Renal pelvis (tissue), 4 donors: ENCODE measurements around the gene PARD3. TPM values are rescaled to one million over a fixed set of nuclear protein-coding genes. Genes with fewer than 3 reads are reported as not detected.

Experiments used
- DNase-seq: peaks from one replicate; pipeline ENCODE4 v3.0.0-alpha.2; 2013
- polyA plus RNA-seq, 3 donors: library from polyadenylated mRNA; unstranded; fragments of 120-200 nt; gene quantifications; one replicate each; pipeline ENCODE4 v1.2.1, GENCODE V29; 2013; ENCODE audit not compliant: insufficient read length in 3 of 3

PARD3 gene
- polyA plus RNA-seq, 3 donors = 66.9 to 71.1 (median 71.1) TPM

DNA sequence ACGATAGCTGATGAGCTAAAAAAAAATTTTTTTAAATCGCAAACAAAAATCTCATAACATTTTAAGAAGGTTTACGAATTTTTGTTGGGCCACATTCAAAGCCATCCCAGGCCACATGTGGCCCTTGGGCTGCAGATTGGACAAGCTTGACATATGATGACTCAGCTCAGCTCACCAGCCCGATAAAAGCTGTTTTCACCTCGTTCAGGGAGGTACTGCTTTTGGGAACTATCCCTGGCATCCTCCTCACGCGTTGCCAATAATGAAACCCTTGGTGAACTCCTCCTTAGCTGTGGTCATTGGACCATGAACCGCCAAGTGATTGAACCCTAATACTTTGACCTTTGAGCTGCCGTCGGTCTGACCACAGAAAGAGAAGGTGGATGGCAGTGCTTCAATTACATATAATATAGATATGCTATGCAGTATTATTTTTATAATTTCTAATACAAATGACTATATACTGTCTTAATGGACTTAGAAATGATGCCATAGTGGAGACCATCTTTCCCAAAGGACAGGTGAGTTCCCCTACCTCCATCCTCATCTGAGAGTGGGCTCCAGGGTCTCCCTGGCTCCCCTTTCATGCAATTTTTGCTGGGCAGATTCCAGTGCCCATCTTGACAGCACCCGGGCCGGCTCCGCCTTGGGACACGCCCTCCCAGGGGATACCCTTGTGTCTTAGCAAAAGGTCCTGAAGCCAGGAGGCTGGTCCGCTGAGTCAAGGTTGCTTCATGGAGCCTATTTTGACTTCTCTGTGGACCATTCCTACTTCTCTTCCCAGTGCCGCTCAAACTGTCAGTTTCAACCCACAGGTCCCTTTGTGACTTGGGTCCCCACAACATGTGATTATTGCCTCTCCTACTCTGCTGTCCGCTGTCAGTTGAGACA, 707.2 kb downstream of the PARD3 start:
- no peak for DNase-seq

GRCh38 chr10:34106356-34106885, 708.7 kb downstream of the PARD3 start:
- DNase-seq = no peak

- no peak for DNase-seq
These were observed 710.1 kb downstream of the PARD3 start for GRCh38 chr10:34104829-34105572.

- peak; percentile 83 for DNase-seq
These were observed 712.1 kb downstream of the PARD3 start for GRCh38 chr10:34102893-34103506.

DNA sequence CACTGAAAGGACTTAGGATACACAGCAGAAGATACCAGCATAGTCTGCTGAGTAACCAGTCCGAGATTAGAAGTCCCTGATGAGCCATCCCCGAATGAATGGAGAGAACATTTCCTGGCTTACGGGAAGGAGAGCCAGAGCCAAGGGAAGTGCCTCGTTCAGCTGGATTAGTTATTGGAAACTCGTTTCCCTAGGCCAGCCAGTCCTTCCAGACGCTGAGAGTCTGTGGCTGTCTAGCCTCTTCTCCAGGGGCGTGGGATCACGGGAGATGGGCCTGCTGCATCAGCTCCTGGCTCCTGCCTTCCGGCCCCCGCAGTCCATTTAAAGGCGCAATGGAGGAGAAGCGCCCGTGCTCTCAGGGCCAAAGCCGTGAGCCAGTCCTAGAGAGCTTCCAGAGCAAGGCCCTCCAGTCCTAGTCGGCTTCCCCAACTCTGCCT, 712.8 kb downstream of the PARD3 start:
- DNase-seq = peak; percentile 35

GRCh38 chr10:34101001-34101400, 714.1 kb downstream of the PARD3 start:
- DNase-seq = no peak

DNA sequence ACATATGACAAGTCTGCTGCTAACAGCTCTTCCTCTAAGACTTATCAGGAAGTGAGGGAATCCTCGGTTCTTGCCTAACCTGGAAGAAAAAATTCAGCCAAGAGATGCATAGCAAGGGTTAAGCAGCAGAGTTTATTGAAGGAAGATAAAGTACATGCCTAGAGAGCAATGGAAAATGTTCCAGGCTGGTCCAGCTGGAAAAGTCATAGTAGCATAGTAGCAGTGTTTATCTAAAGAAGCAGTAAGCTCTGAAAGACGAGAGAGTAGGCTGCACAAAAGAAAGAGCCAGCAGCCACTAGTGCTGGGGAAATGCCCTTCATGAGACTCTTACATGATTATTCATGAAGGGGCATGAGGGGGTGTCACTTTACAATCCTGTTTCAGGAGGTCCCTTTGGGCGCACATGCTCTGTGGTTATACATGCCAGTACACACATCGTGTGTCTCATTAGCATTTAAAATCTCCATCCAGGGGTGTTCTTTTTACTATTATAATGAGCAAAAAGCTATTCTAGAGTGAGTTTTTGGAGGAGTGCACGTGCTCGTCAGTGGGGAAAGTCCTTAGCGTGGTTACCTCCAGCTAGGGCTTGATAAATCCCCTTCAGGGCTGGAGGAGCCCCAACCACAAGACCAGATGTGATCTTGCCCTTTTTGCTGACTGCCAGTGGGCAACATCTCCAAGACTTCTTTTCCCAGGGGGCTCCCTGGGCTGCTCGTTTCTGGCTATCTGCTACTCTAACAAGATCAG, 716.1 kb downstream of the PARD3 start:
- DNase-seq = no peak

- no peak for DNase-seq
These were observed 717.4 kb downstream of the PARD3 start for GRCh38 chr10:34097682-34098081.

- no peak for DNase-seq
These were observed 720.1 kb downstream of the PARD3 start for GRCh38 chr10:34094961-34095360.

- DNase-seq = no peak
These were observed 720.9 kb downstream of the PARD3 start for GRCh38 chr10:34094146-34094696.

- DNase-seq = no peak
These were observed 722.2 kb downstream of the PARD3 start for GRCh38 chr10:34092891-34093290.

- no peak for DNase-seq
These were observed 723.4 kb downstream of the PARD3 start for GRCh38 chr10:34091635-34092195.

DNA sequence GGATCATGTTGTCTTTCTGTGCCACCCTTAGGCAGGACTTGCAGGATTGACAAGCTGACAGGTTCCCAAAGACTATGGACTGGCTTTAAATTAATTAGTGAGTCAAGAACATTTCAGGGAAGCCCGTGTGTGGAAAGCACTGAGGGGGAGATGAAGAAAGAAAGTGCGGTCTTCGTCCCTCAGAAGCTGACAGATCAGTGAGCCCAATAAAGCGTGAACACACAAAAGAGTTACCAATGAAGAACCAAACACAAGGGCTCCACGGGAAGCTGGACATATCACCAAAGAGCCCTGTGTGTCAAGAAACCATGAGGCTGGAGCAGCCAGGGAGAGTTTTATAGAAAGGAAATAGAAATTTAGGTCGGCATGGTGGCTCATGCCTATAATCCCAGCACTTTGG, 725.8 kb downstream of the PARD3 start:
- no peak for DNase-seq

DNA sequence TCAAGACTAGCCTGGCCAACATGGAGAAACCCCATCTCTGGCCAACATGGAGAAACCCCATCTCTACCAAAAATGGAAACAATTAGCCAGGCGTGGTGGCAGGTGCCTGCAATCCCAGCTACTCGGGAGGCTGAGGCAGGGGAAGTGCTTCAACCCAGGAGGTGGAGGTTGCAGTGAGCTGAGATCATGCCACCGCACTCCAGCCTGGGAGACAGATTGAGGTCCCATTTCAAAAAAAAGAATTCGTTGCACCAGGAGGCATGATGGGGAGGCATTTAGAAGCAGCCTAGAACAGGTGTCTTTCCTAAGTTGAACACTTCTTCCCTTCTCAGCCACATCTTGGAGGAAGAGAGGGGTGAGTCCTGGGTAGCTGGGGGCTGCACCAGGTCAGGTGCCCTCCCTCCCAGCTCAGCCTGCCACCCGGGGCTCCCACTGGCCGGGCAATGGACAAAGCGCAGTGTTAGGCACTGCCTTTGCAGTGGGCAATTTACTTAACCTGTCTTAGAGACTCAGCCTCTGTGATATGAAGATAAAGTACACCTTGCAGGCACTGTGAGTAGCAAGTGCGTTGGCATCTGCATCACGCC, 726.8 kb downstream of the PARD3 start:
- DNase-seq = no peak

DNA sequence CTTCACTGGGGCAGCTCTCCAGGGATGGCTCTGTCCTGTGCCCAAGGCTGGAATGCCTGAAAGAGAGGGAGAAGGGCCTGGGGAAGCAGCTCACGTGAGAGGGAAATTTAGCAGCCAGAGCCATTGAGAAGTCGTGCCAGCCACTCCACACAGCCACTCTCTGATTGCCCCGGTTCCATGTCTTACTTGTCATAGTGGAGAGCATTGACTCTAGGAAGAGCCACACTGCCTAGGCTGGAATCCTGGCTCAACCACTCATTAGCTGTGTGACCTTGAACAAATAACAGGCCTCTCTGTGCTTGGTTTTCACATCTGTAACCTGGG, 728.0 kb downstream of the PARD3 start:
- DNase-seq = no peak

- no peak for DNase-seq
These were observed 731.5 kb downstream of the PARD3 start for GRCh38 chr10:34083567-34083966.

DNA sequence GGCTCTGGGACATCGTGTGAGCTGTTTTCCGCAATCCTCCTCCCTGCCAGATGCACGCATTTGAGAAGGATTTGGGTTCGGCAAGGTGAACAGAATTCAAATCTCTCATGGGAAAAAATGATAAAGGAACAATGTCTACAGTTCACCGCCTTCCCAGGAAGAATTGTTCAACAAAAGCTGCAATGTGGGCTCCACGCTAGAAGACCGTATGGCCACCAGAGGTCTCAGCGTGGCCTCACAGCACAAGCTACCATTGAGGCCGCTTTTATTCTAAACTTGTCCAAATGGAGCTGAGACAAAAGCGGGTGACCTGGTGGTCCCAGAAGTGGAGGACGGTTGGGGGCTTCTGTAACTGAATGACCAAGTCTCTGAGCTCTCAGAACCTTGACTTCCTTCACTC, 733.1 kb downstream of the PARD3 start:
- DNase-seq = no peak

GRCh38 chr10:34081347-34081743, 733.8 kb downstream of the PARD3 start:
- DNase-seq = no peak

GRCh38 chr10:34080485-34081346, 734.4 kb downstream of the PARD3 start:
- DNase-seq = no peak
